Prostate gland (tissue), 2 donors: Measurements from ENCODE around the gene FBXL7.

Experiments
- CTCF ChIP-seq, 4 experiments: fragments of 200-600 bp in 2 of 4; fragments of 450-650 bp in 2 of 4; sonication (generic) in 2 of 4; IDR thresholded peaks; 1 replicate in 3 of 4; 2 replicates in 1 of 4; pipeline ENCODE4 v1.5.1; 2016 to 2019; ENCODE audit warnings: antibody characterized with exemption in 4 of 4, mild to moderate bottlenecking in 2 of 4, moderate library complexity in 2 of 4
- POLR2A ChIP-seq: fragments of 450-650 bp; IDR thresholded peaks from one replicate; pipeline ENCODE4 v1.6.1; 2016; ENCODE audit warnings: antibody characterized with exemption, mild to moderate bottlenecking

- no peak for TF ChIP-seq CTCF (IDR thresholded peaks at IDR 0.05)
- TF ChIP-seq POLR2A: no peak
Measured at GRCh38 chr5:15914638-15915037, 414.7 kb downstream of the FBXL7 start.
